K562 (cell line): ENCODE measurements around the gene DIPK1B. TPM values are rescaled to one million over a fixed set of nuclear protein-coding genes. Genes with fewer than 3 reads are reported as not detected.

Experiments
- CBFA2T3 ChIP-seq: fragments of 450-650 bp; IDR thresholded peaks from 2 replicates; pipeline ENCODE4 v1.6.1; 2017
- CHD2 ChIP-seq: IDR thresholded peaks from 2 replicates; pipeline ENCODE4 v1.6.1; 2011; ENCODE audit warnings: low read depth, low read length
- DIDO1 ChIP-seq: fragments of 450-650 bp; IDR thresholded peaks from 2 replicates; pipeline ENCODE4 v1.6.1; 2016; ENCODE audit warnings: low read depth, missing biosample characterization, missing genetic modification characterization
- HIVEP1 ChIP-seq: fragments of 250-450 bp; sonication (Bioruptor Pico); IDR thresholded peaks from 2 replicates; pipeline ENCODE4 v1.4.0; 2020; ENCODE audit warnings: mild to moderate bottlenecking
- KDM1A ChIP-seq, 2 experiments: fragments of 450-650 bp; IDR thresholded peaks; 2 replicates each; pipeline ENCODE4 v1.6.1; 2016; ENCODE audit warnings: mild to moderate bottlenecking in 2 of 2
- PBX2 ChIP-seq, 2 experiments: IDR thresholded peaks in 1 of 2; conservative IDR thresholded peaks in 1 of 2; 2 replicates each; pipeline ENCODE4 v1.6.1; 2016; ENCODE audit warnings: low read depth in 2 of 2, mild to moderate bottlenecking in 1 of 2, missing compliant biosample characterization in 1 of 2, missing genetic modification characterization in 1 of 2, moderate library complexity in 1 of 2
- PHF21A ChIP-seq: fragments of 450-650 bp; IDR thresholded peaks from 2 replicates; pipeline ENCODE4 v1.6.1; 2017; ENCODE audit warnings: low read depth, borderline replicate concordance
- TBP ChIP-seq: optimal IDR thresholded peaks from 2 replicates; pipeline ENCODE3; 2011; ENCODE audit warnings: low read depth, low read length, improper control_type of control experiment
- TFE3 ChIP-seq: fragments of 450-650 bp; formaldehyde crosslinking; IDR thresholded peaks from 2 replicates; pipeline ENCODE4 v1.4.0; 2020; ENCODE audit warnings: mild to moderate bottlenecking, mixed read lengths
- XRCC4 ChIP-seq: IDR thresholded peaks from one replicate; pipeline ENCODE4 v1.6.1; 2011; ENCODE audit not compliant: insufficient read depth, insufficient read length; ENCODE audit errors: extremely low read depth
- ZBTB34 ChIP-seq: fragments of 250-450 bp; sonication (Bioruptor Pico); IDR thresholded peaks from 2 replicates; pipeline ENCODE4 v1.8.0; 2021; ENCODE audit warnings: mild to moderate bottlenecking, moderate library complexity
- ZHX1 ChIP-seq: fragments of 150-350 bp; conservative IDR thresholded peaks from 2 replicates; pipeline ENCODE4 v1.6.1; 2014; ENCODE audit warnings: low read length
- ZNF592 ChIP-seq: fragments of 450-650 bp; IDR thresholded peaks from 2 replicates; pipeline ENCODE4 v1.6.1; 2017; ENCODE audit warnings: antibody characterized with exemption, mild to moderate bottlenecking
- polyA plus RNA-seq, 8 experiments: library from polyadenylated mRNA; depleted of rRNA in 4 of 8; stranded (reverse) in 5 of 8; unstranded in 3 of 8; fragments of >200 nt; fragmentation: Nextera tagmentation in 2 of 8; fragmentation: Illumina TruSeq in 1 of 8; extraction: Ambion mirVana in 2 of 8; extraction: Trizol in 1 of 8; gene quantifications; 2 replicates each; pipeline versions ENCODE4 v1.2.1 to v1.2.3, GENCODE V29; 2011 to 2014; ENCODE audit warnings: inconsistent platforms in 1 of 8, missing spikeins in 1 of 8
- total RNA-seq, 7 experiments: library from RNA; depleted of rRNA in 6 of 7; stranded (reverse); fragments of >200 nt in 6 of 7; fragmentation: Illumina TruSeq in 2 of 7; extraction: Trizol in 2 of 7; gene quantifications; 2 replicates each; pipeline versions ENCODE4 v1.2.1 to v1.2.3, GENCODE V29; 2011 to 2021; ENCODE audit warnings: low replicate concordance in 1 of 7

Gene DIPK1B
- total and polyA plus RNA-seq, 9 of the 15 experiments (the other 6 are each of a cell fraction or from before 2014, with no cell fraction given): 0.08 to 22.3 (median 5.9) TPM

GRCh38 chr9:136662656-136663581, 49.5 kb upstream of the DIPK1B start, which contains the start of gene EGFL7 (continued):
- no peak for TF ChIP-seq XRCC4
- no peak for TF ChIP-seq DIDO1 (tag)
- TF ChIP-seq ZHX1: 0 out of 2 replicates have a peak, but pooled peaks have one; percentile 35
- TF ChIP-seq PBX2 (CRISPR knock-in tag; IDR thresholded peaks at IDR 0.05; ENCODE audit: low read depth): no peak
- no peak for TF ChIP-seq PBX2 (tag; conservative IDR thresholded peaks at IDR 0.05; ENCODE audit: low read depth)
- TF ChIP-seq ZNF592: no peak; the same call in 1 of the 2 replicates
- TF ChIP-seq PHF21A: peak; percentile 63; the same call in 1 of the 2 replicates
- no peak for TF ChIP-seq ZBTB34 (CRISPR knock-in tag)
- peak; percentile 95 for TF ChIP-seq CBFA2T3
- no peak; the same call in 1 of the 2 replicates for TF ChIP-seq CHD2
- TF ChIP-seq TBP: peak; percentile 94
- TF ChIP-seq TFE3: no peak
- TF ChIP-seq KDM1A (IDR thresholded peaks at IDR 0.05): peak; percentile 14 to 63; a peak in 1 of 4 replicates
- TF ChIP-seq HIVEP1 (CRISPR knock-in tag): no peak
